ENCODE results near the gene DYTN. TPM values are rescaled to one million over a fixed set of nuclear protein-coding genes. Genes with fewer than 3 reads are reported as not detected.

Gene DYTN
- polyA plus RNA-seq, 1 of the 3 experiments (the other 2 are of a cell fraction) = not detected

DNA sequence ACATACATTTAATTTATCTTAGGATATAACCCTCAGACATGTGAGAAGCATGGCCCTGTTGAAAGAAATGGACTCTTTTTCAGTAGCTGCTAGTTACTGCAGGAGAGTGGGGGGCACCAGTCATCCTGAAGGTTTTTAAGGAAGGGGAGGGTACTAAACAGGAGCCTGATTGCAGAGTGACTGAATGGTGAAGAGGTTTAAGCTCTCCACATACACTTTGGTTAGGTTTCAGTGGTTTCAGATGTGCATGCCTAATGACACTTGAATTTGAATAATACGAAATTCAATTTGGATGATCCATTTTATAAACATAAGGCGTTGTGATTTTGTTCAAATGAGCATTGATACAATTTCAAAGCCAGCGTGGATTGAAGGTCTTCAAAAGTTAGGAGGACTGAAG lies 86.9 kb downstream of the DYTN start:
- Histone ChIP-seq H3K9me3 (no peaks in the 10 kb centered on the region), H3K9ac (no peak overlapping the region), H4K20me1 (ENCODE audit: insufficient read depth) (no peaks in the 10 kb centered on the region), H3K4me3 (ENCODE audit: low read depth in 2 of 2, low read length in 1 of 2) (no peak overlapping the region), H3K4me2 (no peak overlapping the region), H3K79me2 (ENCODE audit: insufficient read depth) (no peaks in the 10 kb centered on the region), H3K36me3 (replicated peaks in 1 of 2; ENCODE audit: control insufficient read depth in 1 of 2, insufficient read depth in 2 of 2, low read length in 1 of 2) (no peaks in the 10 kb centered on the region), H2AFZ (ENCODE audit: low read depth) (no peak overlapping the region), H3K4me1 (ENCODE audit: control insufficient read depth in 1 of 2, insufficient read depth in 2 of 2, low read depth in 1 of 2, low read length in 1 of 2) (no peaks in the 10 kb centered on the region), H3K9me2 (no peaks in the 10 kb centered on the region), H3K27ac (ENCODE audit: low read depth in 2 of 2, low read length in 1 of 2) (no peak overlapping the region), H3F3A (replicated peaks; ENCODE audit: insufficient read depth) (no peaks in the 10 kb centered on the region), H3K27me3 (ENCODE audit: insufficient read depth) (no peaks in the 10 kb centered on the region)
- CTCF ChIA-PET = no interaction called here
- DNase-seq = no peak
- TF ChIP-seq NRF1 (IDR thresholded peaks at IDR 0.05; ENCODE audit: low read depth, low read length) (no peak), GABPA (IDR thresholded peaks at IDR 0.05; ENCODE audit: low read depth) (no peak), SIN3A (IDR thresholded peaks at IDR 0.05; ENCODE audit: borderline replicate concordance, low read depth, low read length) (no peak), TEAD4 (IDR thresholded peaks at IDR 0.05; ENCODE audit: borderline replicate concordance, insufficient read depth) (no peak), GATA2 (CRISPR knock-in tag; IDR thresholded peaks at IDR 0.05) (no peak), NFIC (IDR thresholded peaks at IDR 0.05; ENCODE audit: borderline replicate concordance) (no peak), TAF1 (IDR thresholded peaks at IDR 0.05; ENCODE audit: borderline replicate concordance, low read depth, low read length) (no peak), RFX5 (IDR thresholded peaks at IDR 0.05; ENCODE audit: low read length) (no peak), RAD21 (IDR thresholded peaks at IDR 0.05; ENCODE audit: low read length) (no peak), SMC3 (IDR thresholded peaks at IDR 0.05; ENCODE audit: low read depth, low read length) (no peak), MEF2A (IDR thresholded peaks at IDR 0.05; ENCODE audit: borderline replicate concordance, low read depth) (no peak), JUND (IDR thresholded peaks at IDR 0.05) (no peak), ZBTB33 (IDR thresholded peaks at IDR 0.05; ENCODE audit: borderline replicate concordance, low read depth) (no peak), MXI1 (IDR thresholded peaks at IDR 0.05; ENCODE audit: low read depth, low read length) (no peak)
- TF ChIP-seq, protein P1, sequence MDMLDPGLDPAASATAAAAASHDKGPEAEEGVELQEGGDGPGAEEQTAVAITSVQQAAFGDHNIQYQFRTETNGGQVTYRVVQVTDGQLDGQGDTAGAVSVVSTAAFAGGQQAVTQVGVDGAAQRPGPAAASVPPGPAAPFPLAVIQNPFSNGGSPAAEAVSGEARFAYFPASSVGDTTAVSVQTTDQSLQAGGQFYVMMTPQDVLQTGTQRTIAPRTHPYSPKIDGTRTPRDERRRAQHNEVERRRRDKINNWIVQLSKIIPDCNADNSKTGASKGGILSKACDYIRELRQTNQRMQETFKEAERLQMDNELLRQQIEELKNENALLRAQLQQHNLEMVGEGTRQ (IDR thresholded peaks at IDR 0.05; ENCODE audit: borderline replicate concordance, low read depth, low read length) = no peak
- TF ChIP-seq, protein P2, sequence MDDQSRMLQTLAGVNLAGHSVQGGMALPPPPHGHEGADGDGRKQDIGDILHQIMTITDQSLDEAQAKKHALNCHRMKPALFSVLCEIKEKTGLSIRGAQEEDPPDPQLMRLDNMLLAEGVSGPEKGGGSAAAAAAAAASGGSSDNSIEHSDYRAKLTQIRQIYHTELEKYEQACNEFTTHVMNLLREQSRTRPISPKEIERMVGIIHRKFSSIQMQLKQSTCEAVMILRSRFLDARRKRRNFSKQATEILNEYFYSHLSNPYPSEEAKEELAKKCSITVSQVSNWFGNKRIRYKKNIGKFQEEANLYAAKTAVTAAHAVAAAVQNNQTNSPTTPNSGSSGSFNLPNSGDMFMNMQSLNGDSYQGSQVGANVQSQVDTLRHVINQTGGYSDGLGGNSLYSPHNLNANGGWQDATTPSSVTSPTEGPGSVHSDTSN (IDR thresholded peaks at IDR 0.05) = no peak
- WGBS (ENCODE audit: low lambda C conversion rate) = 12% methylated on average over 3 of the region's 3 CpGs
- POLR2A ChIA-PET = no interaction called here

DNA sequence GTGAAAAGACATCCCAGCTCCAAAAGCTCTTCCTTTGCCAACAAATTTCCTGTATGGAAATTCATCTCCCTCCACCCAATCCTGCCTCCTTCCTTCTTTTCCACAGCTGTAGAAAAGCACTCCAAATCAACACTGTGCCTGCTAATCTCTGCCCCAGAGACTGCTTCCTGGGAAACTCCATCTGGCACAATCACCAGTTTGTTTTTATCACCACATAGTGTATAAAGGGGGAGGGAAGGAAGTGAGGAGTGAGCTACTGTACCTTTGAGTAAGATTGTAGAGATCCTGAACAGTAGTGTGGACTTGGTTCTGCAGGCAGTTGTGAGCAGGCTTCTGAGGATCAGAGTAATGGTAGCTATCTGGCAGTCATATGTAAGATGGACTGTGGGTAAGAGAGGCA lies 90.6 kb downstream of the DYTN start:
- Histone ChIP-seq H3K4me2 (no peak overlapping the region), H3K27me3 (ENCODE audit: insufficient read depth) (no peaks in the 10 kb centered on the region), H3K9me2 (no peaks in the 10 kb centered on the region), H3K9me3 (no peaks in the 10 kb centered on the region), H3K9ac (no peak overlapping the region), H3F3A (replicated peaks; ENCODE audit: insufficient read depth) (no peaks in the 10 kb centered on the region), H3K27ac (ENCODE audit: low read depth in 2 of 2, low read length in 1 of 2) (no peak overlapping the region), H3K4me1 (ENCODE audit: control insufficient read depth in 1 of 2, insufficient read depth in 2 of 2, low read depth in 1 of 2, low read length in 1 of 2) (no peaks in the 10 kb centered on the region), H3K4me3 (ENCODE audit: low read depth in 2 of 2, low read length in 1 of 2) (no peak overlapping the region), H4K20me1 (ENCODE audit: insufficient read depth) (no peaks in the 10 kb centered on the region), H3K79me2 (ENCODE audit: insufficient read depth) (no peaks in the 10 kb centered on the region), H3K36me3 (replicated peaks in 1 of 2; ENCODE audit: control insufficient read depth in 1 of 2, insufficient read depth in 2 of 2, low read length in 1 of 2) (no peaks in the 10 kb centered on the region), H2AFZ (ENCODE audit: low read depth) (no peak overlapping the region)
- ChIA-PET CTCF (interaction anchor here (1.0 kb wide), 1 partner anchor 16 kb away, joined by 3 read pairs; no protein-coding TSS in a partner anchor), POLR2A (no interaction called here)
- no peak for DNase-seq
- TF ChIP-seq RCOR1 (IDR thresholded peaks at IDR 0.05; ENCODE audit: low read length) = no peak
- TF ChIP-seq, protein P2 (IDR thresholded peaks at IDR 0.05) = no peak
- TF ChIP-seq YY1 (IDR thresholded peaks at IDR 0.05; ENCODE audit: low read depth) = no peak
- TF ChIP-seq FOXJ3 (CRISPR knock-in tag; IDR thresholded peaks at IDR 0.05) = no peak
- no peak for TF ChIP-seq RXRA (IDR thresholded peaks at IDR 0.05; ENCODE audit: borderline replicate concordance, low read depth)
- TF ChIP-seq NFIC (IDR thresholded peaks at IDR 0.05; ENCODE audit: borderline replicate concordance) = no peak
- no peak for TF ChIP-seq TAF1 (IDR thresholded peaks at IDR 0.05; ENCODE audit: borderline replicate concordance, low read depth, low read length)
- TF ChIP-seq, protein P3, sequence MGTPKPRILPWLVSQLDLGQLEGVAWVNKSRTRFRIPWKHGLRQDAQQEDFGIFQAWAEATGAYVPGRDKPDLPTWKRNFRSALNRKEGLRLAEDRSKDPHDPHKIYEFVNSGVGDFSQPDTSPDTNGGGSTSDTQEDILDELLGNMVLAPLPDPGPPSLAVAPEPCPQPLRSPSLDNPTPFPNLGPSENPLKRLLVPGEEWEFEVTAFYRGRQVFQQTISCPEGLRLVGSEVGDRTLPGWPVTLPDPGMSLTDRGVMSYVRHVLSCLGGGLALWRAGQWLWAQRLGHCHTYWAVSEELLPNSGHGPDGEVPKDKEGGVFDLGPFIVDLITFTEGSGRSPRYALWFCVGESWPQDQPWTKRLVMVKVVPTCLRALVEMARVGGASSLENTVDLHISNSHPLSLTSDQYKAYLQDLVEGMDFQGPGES (IDR thresholded peaks at IDR 0.05; ENCODE audit: low read depth, low read length) = no peak
- TF ChIP-seq CTCF (IDR thresholded peaks at IDR 0.05) = no peak
